CD14-positive monocyte (primary cell): ENCODE data around the gene GNB3. TPM values are rescaled to one million over a fixed set of nuclear protein-coding genes. Genes with fewer than 3 reads are reported as not detected.

Experiments used
- DNase-seq, 3 donors: peaks; one replicate each; pipeline ENCODE4 v3.0.0-alpha.2; 2011 to 2022
- H2AFZ ChIP-seq: 2 replicates; pipeline ENCODE4 v1.6.0; 2012; ENCODE audit warnings: mild to moderate bottlenecking, low read depth, low read length, inconsistent platforms; ENCODE audit not compliant: insufficient read depth, poor library complexity, severe bottlenecking
- H3K27ac ChIP-seq, 2 donors: 1 replicate in 1 of 2; 2 replicates in 1 of 2; pipeline ENCODE4 v1.5.1; 2012 to 2013; ENCODE audit warnings: low read length in 2 of 2, control low read depth in 1 of 2, inconsistent platforms in 1 of 2, low read depth in 1 of 2, mild to moderate bottlenecking in 1 of 2
- H3K27me3 ChIP-seq, 2 donors: one replicate each; pipeline versions ENCODE4 v1.6.0 to v1.6.1; 2011 to 2013; ENCODE audit warnings: low read length in 2 of 2; ENCODE audit not compliant: control insufficient read depth in 2 of 2, insufficient read depth in 2 of 2
- H3K36me3 ChIP-seq, 2 donors: replicated peaks in 1 of 2; 1 replicate in 1 of 2; 2 replicates in 1 of 2; pipeline versions ENCODE4 v1.5.1 to v1.6.1; 2012 to 2013; ENCODE audit warnings: low read length in 2 of 2, control low read depth in 1 of 2, inconsistent platforms in 1 of 2, mild to moderate bottlenecking in 1 of 2; ENCODE audit not compliant: insufficient read depth in 2 of 2, control insufficient read depth in 1 of 2
- H3K4me1 ChIP-seq, 2 donors: 1 replicate in 1 of 2; 2 replicates in 1 of 2; pipeline versions ENCODE4 v1.5.1 to v1.6.1; 2012 to 2013; ENCODE audit warnings: low read length in 2 of 2, control low read depth in 1 of 2, inconsistent platforms in 1 of 2, mild to moderate bottlenecking in 1 of 2, moderate library complexity in 1 of 2; ENCODE audit not compliant: insufficient read depth in 2 of 2, control insufficient read depth in 1 of 2
- H3K4me2 ChIP-seq: replicated peaks from 2 replicates; pipeline ENCODE3; 2012; ENCODE audit warnings: low read length, moderate library complexity, mild to moderate bottlenecking; ENCODE audit not compliant: poor library complexity, severe bottlenecking; ENCODE audit errors: extremely low read depth
- H3K4me3 ChIP-seq, 3 experiments: fragments of 200-600 bp in 1 of 3; sonication (generic) in 1 of 3; replicated peaks in 1 of 3; 1 replicate in 2 of 3; 2 replicates in 1 of 3; pipeline ENCODE4 v1.5.1; 2011 to 2013; ENCODE audit warnings: low read length in 3 of 3, mild to moderate bottlenecking in 3 of 3, control low read depth in 2 of 3, low read depth in 2 of 3, inconsistent platforms in 1 of 3, moderate library complexity in 1 of 3
- H3K79me2 ChIP-seq: 2 replicates; pipeline ENCODE4 v1.6.0; 2012; ENCODE audit warnings: mild to moderate bottlenecking, control low read depth, inconsistent platforms, low read length, moderate library complexity; ENCODE audit not compliant: insufficient read depth
- H3K9ac ChIP-seq: 2 replicates; pipeline ENCODE4 v1.6.0; 2017; ENCODE audit warnings: low read length, mild to moderate bottlenecking; ENCODE audit not compliant: insufficient read depth, poor library complexity, severe bottlenecking
- H3K9me3 ChIP-seq, 2 donors: replicated peaks in 1 of 2; 1 replicate in 1 of 2; 2 replicates in 1 of 2; pipeline versions ENCODE4 v1.5.1 to v1.6.1; 2012 to 2013; ENCODE audit warnings: low read length in 2 of 2, control low read depth in 1 of 2; ENCODE audit not compliant: control insufficient read depth in 1 of 2, insufficient read depth in 1 of 2
- H4K20me1 ChIP-seq: 2 replicates; pipeline ENCODE4 v1.6.0; 2012; ENCODE audit warnings: mild to moderate bottlenecking, low read length, control low read depth, moderate library complexity; ENCODE audit not compliant: insufficient read depth
- H3K27ac Mint-ChIP-seq, 7 donors: one replicate each; pipeline ENCODE4 v1.8.0; 2020; ENCODE audit warnings: mild to moderate bottlenecking in 7 of 7, mixed read lengths in 7 of 7, moderate library complexity in 6 of 7, inconsistent platforms in 2 of 7
- H3K27me3 Mint-ChIP-seq, 3 donors: one replicate each; pipeline ENCODE4 v1.8.0; 2021 to 2022; ENCODE audit warnings: low read depth in 3 of 3, mild to moderate bottlenecking in 3 of 3, mixed read lengths in 3 of 3, moderate library complexity in 3 of 3, inconsistent platforms in 1 of 3
- H3K36me3 Mint-ChIP-seq, 2 donors: one replicate each; pipeline ENCODE4 v1.8.0; 2020; ENCODE audit warnings: mixed read lengths in 2 of 2, inconsistent platforms in 1 of 2, mild to moderate bottlenecking in 1 of 2
- H3K4me1 Mint-ChIP-seq: one replicate; pipeline ENCODE4 v1.8.0; 2020; ENCODE audit warnings: mild to moderate bottlenecking, mixed read lengths
- H3K4me3 Mint-ChIP-seq, 2 donors: one replicate each; pipeline ENCODE4 v1.8.0; 2020; ENCODE audit warnings: mild to moderate bottlenecking in 2 of 2, mixed read lengths in 2 of 2, moderate library complexity in 1 of 2
- H3K9me3 Mint-ChIP-seq, 7 donors: one replicate each; pipeline ENCODE4 v1.8.0; 2020 to 2022; ENCODE audit warnings: mixed read lengths in 7 of 7, mild to moderate bottlenecking in 6 of 7, moderate library complexity in 6 of 7, inconsistent platforms in 2 of 7
- CTCF ChIP-seq: fragments of 200-600 bp; IDR thresholded peaks from one replicate; pipeline ENCODE4 v1.8.0; 2022; ENCODE audit warnings: antibody characterized with exemption, mild to moderate bottlenecking
- whole genome bisulfite sequencing: methylation state at CpG from one replicate; pipeline ENCODE4 v1.1.5; 2013; ENCODE audit warnings: missing lambda C conversion rate; ENCODE audit not compliant: insufficient coverage; 5-methylcytosine and 5-hydroxymethylcytosine counted together
- intact Hi-C, 2 donors: fragments of 100-400 bp; cut with micrococcal nuclease; formaldehyde crosslinking; loops; one replicate each; pipeline versions ENCODE4 v1.15.0 to v1.15.1; 2023
- polyA plus RNA-seq, 3 donors: library from polyadenylated mRNA; depleted of rRNA in 1 of 3; unstranded in 2 of 3; stranded (reverse) in 1 of 3; fragments of 300-500 nt in 2 of 3; fragments of >200 nt in 1 of 3; fragmentation: Illumina TruSeq in 2 of 3; gene quantifications; 1 replicate in 2 of 3; 2 replicates in 1 of 3; pipeline ENCODE4 v1.2.3, GENCODE V29; 2012 to 2021

The GNB3 gene
- polyA plus RNA-seq, 3 donors: 0.31 TPM; not detected in 2

GRCh38 chr12:6860116-6860515 lies 19.4 kb downstream of the GNB3 start:
- no peak overlapping the region for H2AFZ ChIP-seq
- H3K27ac Mint-ChIP-seq: no peak overlapping the region
- intact Hi-C loops: no loop called here

GRCh38 chr12:6860942-6861341 lies 20.2 kb downstream of the GNB3 start:
- Histone ChIP-seq H3K9ac (no peak overlapping the region), H3K27me3 (no peaks in the 10 kb centered on the region), H3K4me2 (no peak overlapping the region), H3K9me3 (no peaks in the 10 kb centered on the region), H3K4me1 (no peaks in the 10 kb centered on the region), H3K4me3 (no peak overlapping the region), H4K20me1 (no peaks in the 10 kb centered on the region), H3K36me3 (peaks cover 92 to 100% of the 10 kb centered on the region in 2 donors), H3K79me2 (no peaks in the 10 kb centered on the region), H2AFZ (no peak overlapping the region), H3K27ac (no peak overlapping the region)
- no peak overlapping the region for H3K27ac Mint-ChIP-seq
- WGBS: 100% methylated on average over 6 of the region's 7 CpGs
- H3K9me3 Mint-ChIP-seq: peaks cover 0 to 1% (median 0%) of the 10 kb centered on the region in 7 donors
- peaks cover 91 to 99% of the 10 kb centered on the region in 2 donors for H3K36me3 Mint-ChIP-seq
- TF ChIP-seq CTCF: no peak
- no peak for DNase-seq
- no peak overlapping the region for H3K4me3 Mint-ChIP-seq
- no peaks in the 10 kb centered on the region for H3K4me1 Mint-ChIP-seq
- intact Hi-C loops: no loop called here
- H3K27me3 Mint-ChIP-seq: peaks cover 0 to 5% (median 0%) of the 10 kb centered on the region in 3 donors

More at GRCh38 chr12:6860116-6860515, 19.4 kb downstream of the GNB3 start:
- no peaks in the 10 kb centered on the region for H4K20me1 ChIP-seq
- Mint-ChIP-seq H3K27me3 (peaks cover 0 to 5% (median 0%) of the 10 kb centered on the region in 3 donors), H3K9me3 (peaks cover 0 to 1% (median 0%) of the 10 kb centered on the region in 7 donors), H3K36me3 (peaks cover 91 to 99% of the 10 kb centered on the region in 2 donors), H3K4me1 (no peaks in the 10 kb centered on the region), H3K4me3 (no peak overlapping the region)
- peaks cover 94 to 100% of the 10 kb centered on the region in 2 donors for H3K36me3 ChIP-seq
- DNase-seq: no peak
- WGBS: 95% methylated on average over 6 of the region's 9 CpGs
- TF ChIP-seq CTCF: no peak
- H3K9ac ChIP-seq: no peak overlapping the region
- H3K27ac ChIP-seq: no peak overlapping the region
- no peak overlapping the region for H3K4me3 ChIP-seq
- H3K4me1 ChIP-seq: no peaks in the 10 kb centered on the region
- H3K9me3 ChIP-seq: no peaks in the 10 kb centered on the region
- H3K4me2 ChIP-seq: no peak overlapping the region
- no peaks in the 10 kb centered on the region for H3K27me3 ChIP-seq
- peaks cover 4% of the 10 kb centered on the region for H3K79me2 ChIP-seq
